ENCODE data around the gene NCAPD3.

Gene NCAPD3

GRCh38 chr11:134155456-134155855 lies 68.3 kb downstream of the NCAPD3 start:
- no peak for DNase-seq

- no peak for DNase-seq
These were observed 69.3 kb downstream of the NCAPD3 start for GRCh38 chr11:134154441-134154840.

GRCh38 chr11:134153147-134153905 lies 70.4 kb downstream of the NCAPD3 start:
- no peak for DNase-seq

- no peak for DNase-seq
These were observed 71.1 kb downstream of the NCAPD3 start for GRCh38 chr11:134152696-134153095.

GRCh38 chr11:134151083-134151747 lies 72.6 kb downstream of the NCAPD3 start:
- no peak for DNase-seq

DNA sequence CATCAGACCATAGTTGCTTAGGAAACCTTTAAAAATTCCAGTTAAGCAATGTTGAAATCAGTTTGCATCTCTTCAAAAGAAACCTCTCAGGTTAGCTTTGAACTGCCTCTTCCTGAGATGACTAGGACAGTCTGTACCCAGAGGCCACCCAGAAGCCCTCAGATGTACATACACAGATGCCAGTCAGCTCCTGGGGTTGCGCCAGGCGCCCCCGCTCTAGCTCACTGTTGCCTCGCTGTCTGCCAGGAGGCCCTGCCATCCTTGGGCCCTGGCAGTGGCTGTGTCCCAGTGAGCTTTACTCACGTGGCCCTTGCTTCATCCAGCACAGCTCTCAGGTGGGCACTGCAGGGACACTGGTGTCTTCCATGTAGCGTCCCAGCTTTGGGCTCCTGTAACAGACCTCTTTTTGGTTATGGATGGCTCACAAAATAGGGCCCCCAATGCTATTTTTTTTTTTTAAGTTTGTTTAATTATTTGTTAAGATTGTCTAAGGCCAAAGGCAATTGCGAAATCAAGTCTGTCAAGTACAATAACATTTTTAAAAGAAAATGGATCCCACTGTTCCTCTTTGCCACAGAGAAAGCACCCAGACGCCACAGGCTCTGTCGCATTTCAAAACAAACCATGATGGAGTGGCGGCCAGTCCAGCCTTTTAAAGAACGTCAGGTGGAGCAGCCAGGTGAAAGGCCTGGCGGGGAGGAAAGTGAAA lies 73.4 kb downstream of the NCAPD3 start:
- DNase-seq, result no peak

GRCh38 chr11:134149371-134149770 lies 74.4 kb downstream of the NCAPD3 start:
- DNase-seq, result no peak

GRCh38 chr11:134146598-134146997 lies 77.2 kb downstream of the NCAPD3 start:
- DNase-seq, result no peak

GRCh38 chr11:134145715-134146114 lies 78.1 kb downstream of the NCAPD3 start:
- DNase-seq, result no peak

DNA sequence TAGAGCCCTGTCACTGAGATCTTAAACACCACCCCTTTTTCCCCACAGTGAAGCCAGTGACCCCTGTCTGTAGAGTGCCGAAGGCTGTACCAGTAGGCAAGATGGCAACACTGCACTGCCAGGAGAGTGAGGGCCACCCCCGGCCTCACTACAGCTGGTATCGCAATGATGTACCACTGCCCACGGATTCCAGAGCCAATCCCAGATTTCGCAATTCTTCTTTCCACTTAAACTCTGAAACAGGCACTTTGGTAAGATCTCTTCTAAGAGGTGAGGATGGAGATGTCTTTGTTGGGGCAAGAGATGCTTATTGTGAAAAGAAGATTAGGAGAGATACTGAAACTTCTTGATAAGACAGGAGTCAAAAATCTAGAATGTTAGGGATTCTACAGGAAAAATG lies 79.0 kb downstream of the NCAPD3 start:
- no peak for DNase-seq

GRCh38 chr11:134143801-134144200 lies 80.0 kb downstream of the NCAPD3 start:
- DNase-seq, result no peak

DNA sequence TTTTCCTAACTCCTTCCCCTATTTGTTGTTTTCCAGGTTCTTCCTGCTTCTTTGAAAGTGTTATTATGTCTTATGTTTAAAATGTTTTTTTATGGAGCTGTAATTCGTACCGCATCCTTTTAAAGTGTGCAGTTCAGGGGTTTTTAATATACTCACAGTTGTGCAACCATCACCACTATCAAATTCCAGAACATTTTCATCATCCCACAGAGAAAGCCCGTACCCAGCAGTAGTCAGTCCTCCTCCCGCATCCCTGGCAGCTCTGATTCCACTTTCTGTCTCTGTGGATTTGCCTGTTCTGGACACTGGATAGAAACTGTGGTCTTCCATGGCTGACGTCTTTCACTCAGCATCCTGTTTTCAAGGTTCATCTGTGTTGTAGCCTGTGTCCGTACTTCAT lies 81.2 kb downstream of the NCAPD3 start:
- DNase-seq, result no peak

DNA sequence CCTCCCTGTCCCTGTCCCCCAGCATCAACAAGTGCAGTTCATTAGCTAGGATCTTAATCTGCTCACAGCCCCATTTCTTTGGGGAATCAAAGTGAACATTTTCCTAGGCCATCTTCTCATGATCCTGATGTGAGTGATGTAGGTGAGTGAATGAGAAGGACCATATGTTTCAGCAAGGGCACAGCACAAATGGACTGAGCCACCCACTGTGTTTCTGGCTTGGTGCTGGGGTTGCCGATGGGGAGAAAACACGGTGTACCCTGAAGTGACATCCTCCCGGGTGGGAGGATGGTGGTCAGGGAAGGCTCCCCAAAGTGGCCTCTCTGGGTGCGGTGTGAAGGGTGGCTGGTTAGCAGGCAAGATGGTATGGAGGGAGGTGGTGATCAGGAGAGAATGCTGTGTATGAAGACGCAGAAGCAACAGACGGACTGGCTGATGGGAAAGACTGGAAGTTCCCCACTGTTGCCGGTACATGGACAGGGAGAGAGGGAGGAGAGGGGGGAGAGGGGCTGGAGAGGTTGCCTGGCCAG lies 82.7 kb downstream of the NCAPD3 start:
- no peak for DNase-seq

DNA sequence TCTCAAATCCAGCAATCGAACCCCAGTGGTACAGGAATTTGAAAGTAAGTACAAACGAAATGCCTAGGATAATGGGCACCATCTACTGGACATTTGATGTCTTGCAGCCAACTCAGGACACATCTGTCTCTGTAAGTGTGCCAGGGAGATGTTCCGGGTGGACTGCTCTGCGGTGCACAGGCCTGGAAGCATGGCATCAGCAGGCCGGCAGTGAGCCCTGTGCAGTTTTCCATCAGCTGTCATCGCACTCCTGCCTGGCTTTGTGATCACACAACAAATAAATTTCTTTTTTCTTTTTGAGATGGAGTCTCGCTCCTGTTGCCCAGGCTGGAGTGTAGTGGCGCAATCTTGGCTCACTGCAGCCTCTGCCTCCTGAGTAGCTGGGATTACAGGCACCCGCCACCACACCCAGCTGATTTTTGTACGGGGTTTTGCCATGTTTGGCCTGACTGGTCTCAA lies 83.9 kb downstream of the NCAPD3 start:
- no peak for DNase-seq

- no peak for DNase-seq
These were observed 84.4 kb downstream of the NCAPD3 start for GRCh38 chr11:134139303-134139872.

- DNase-seq, result no peak
These were observed 85.4 kb downstream of the NCAPD3 start for GRCh38 chr11:134138376-134138775.

DNA sequence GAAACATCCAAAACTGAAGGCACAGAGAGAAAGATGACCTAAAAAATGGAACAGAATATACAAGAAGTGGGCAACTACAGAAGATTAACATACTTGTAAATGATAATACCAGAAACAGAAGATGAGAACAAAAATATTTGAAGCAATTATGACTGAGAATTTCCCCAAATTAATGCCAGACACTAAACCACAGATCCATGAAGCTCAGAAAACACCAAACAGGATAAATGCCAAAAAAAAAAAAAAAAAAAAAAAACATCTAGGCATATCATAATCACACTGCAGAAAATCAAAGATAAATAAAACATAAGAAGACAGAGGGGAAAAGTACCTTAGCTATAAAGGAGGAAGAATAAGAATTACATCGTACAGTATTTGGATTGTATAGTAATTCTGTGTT lies 89.6 kb downstream of the NCAPD3 start:
- no peak for DNase-seq

DNA sequence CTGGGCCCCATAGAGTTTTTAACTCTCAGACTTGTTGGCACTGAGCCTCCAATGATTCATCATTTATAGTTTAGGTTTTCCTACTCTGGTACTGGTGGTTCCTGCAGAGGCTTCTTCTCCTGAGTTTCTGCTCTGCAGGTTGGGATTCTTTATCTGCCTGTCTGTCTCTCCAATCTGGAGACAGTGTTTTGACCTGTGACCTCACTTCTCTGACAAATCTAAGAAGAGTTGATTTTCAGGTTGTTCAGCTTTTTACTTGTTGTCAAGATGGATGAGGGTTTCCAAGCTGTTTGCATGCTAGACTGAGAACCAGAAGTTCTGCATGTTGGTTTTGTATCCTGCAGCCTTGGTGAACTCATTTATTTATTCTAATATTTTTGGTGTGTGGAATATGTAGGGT lies 91.0 kb downstream of the NCAPD3 start:
- no peak for DNase-seq

DNA sequence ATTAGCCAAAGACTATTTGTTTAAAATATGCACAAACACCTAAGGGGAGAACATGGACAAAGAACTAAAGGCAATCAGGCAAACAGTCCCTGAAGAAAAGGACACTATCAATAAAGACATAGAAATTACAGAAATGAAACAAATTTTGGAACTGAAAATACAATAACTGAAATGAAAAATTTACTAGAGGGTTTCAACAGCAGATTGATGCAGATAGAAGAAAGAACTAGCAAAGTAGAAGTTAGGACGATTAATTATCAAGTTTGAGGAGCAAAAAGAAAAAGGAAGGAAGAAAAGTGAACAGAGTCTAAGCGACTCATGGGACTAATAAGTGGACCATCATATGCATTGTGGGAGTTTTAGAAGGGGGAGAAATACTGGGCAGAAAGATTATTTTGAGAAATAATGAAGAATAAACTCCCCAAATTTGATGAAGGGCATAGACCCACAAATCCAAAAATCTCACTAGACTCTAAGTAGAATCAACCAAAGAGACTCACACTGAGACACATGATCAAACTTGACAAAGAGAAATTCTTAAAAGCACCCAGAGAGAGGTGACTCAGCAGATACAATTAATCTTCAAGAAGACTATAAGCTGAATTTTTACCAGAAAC lies 92.0 kb downstream of the NCAPD3 start:
- no peak for DNase-seq

GRCh38 chr11:134126217-134126822 lies 97.4 kb downstream of the NCAPD3 start:
- DNase-seq, result no peak

DNA sequence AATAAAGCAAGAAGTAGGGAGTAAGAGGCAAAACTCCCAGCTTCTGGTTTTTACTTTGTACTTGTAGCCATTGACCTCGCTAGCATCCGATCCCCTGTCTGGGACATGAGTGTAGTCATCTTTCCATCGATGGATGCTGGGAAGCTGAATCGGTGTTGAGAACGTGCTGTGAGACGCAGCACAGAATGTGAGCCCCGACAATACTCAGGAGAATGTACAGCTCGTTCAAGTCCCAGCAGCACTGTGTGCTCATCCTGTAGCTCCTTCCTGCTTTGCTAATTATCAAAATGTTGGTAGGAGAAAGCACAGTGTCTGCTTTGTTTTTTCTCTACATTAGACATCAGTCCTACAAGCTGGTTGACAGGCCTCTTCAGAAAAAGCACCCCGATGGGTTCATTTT lies 98.3 kb downstream of the NCAPD3 start:
- no peak for DNase-seq
